Ectodermal cell (in vitro differentiated cells): ENCODE measurements around the gene RAPGEF1.

Source experiments
- H3K27ac ChIP-seq: 2 replicates; pipeline ENCODE4 v1.7.0; 2013; ENCODE audit warnings: mild to moderate bottlenecking, low read depth, low read length; ENCODE audit not compliant: insufficient read depth, poor library complexity, severe bottlenecking
- H3K27me3 ChIP-seq: 2 replicates; pipeline ENCODE4 v1.7.0; 2013; ENCODE audit warnings: mild to moderate bottlenecking, low read length; ENCODE audit not compliant: insufficient read depth, control insufficient read depth, poor library complexity, severe bottlenecking
- H3K36me3 ChIP-seq: one replicate; pipeline ENCODE4 v1.7.0; 2013; ENCODE audit warnings: low read length; ENCODE audit not compliant: control insufficient read depth, insufficient read depth
- H3K4me1 ChIP-seq: one replicate; pipeline ENCODE4 v1.7.0; 2013; ENCODE audit warnings: low read length; ENCODE audit not compliant: control insufficient read depth, insufficient read depth
- H3K4me3 ChIP-seq: 2 replicates; pipeline ENCODE4 v1.7.0; 2013; ENCODE audit warnings: low read depth, low read length, control low read depth; ENCODE audit not compliant: insufficient read depth
- H3K9me3 ChIP-seq: 2 replicates; pipeline ENCODE4 v1.7.0; 2013; ENCODE audit warnings: mild to moderate bottlenecking, low read length, moderate library complexity; ENCODE audit not compliant: control insufficient read depth
- WGBS, 2 experiments: methylation state at CpG; one replicate each; pipeline ENCODE4 v1.1.7; 2013; ENCODE audit warnings: missing lambda C conversion rate in 2 of 2; 5-methylcytosine and 5-hydroxymethylcytosine counted together

RAPGEF1 gene

GRCh38 chr9:131673068-131673467 lies 66.8 kb downstream of the RAPGEF1 start:
- 100% methylated on average over 1 of the region's 1 CpG for WGBS, 2 experiments
- H3K4me1 ChIP-seq: peaks cover 25% of the 10 kb centered on the region
- H3K27me3 ChIP-seq: no peaks in the 10 kb centered on the region
- no peaks in the 10 kb centered on the region for H3K9me3 ChIP-seq
- H3K4me3 ChIP-seq: no peak overlapping the region
- H3K36me3 ChIP-seq: no peaks in the 10 kb centered on the region
- H3K27ac ChIP-seq: no peak overlapping the region

- no peaks in the 10 kb centered on the region for H3K9me3 ChIP-seq
- 82 to 87% methylated on average over 3 to 4 of the region's 4 CpGs for WGBS, 2 experiments
- no peak overlapping the region for H3K27ac ChIP-seq
- H3K36me3 ChIP-seq: no peaks in the 10 kb centered on the region
- H3K27me3 ChIP-seq: no peaks in the 10 kb centered on the region
- peaks cover 19% of the 10 kb centered on the region for H3K4me1 ChIP-seq
- H3K4me3 ChIP-seq: no peak overlapping the region
These were observed 67.4 kb downstream of the RAPGEF1 start for GRCh38 chr9:131672451-131672850.

GRCh38 chr9:131671133-131671520 lies 68.7 kb downstream of the RAPGEF1 start:
- H3K27ac ChIP-seq: no peak overlapping the region
- no peaks in the 10 kb centered on the region for H3K9me3 ChIP-seq
- no peaks in the 10 kb centered on the region for H3K27me3 ChIP-seq
- no peak overlapping the region for H3K4me3 ChIP-seq
- 50 to 52% methylated on average over 9 of the region's 9 CpGs for WGBS, 2 experiments
- peaks cover 19% of the 10 kb centered on the region for H3K4me1 ChIP-seq
- H3K36me3 ChIP-seq: no peaks in the 10 kb centered on the region

GRCh38 chr9:131670247-131671132 lies 69.4 kb downstream of the RAPGEF1 start:
- Histone ChIP-seq H3K27me3 (no peaks in the 10 kb centered on the region), H3K4me3 (no peak overlapping the region), H3K9me3 (no peaks in the 10 kb centered on the region), H3K4me1 (peaks cover 19% of the 10 kb centered on the region), H3K36me3 (no peaks in the 10 kb centered on the region), H3K27ac (no peak overlapping the region)
- 86 to 92% methylated on average over 12 to 13 of the region's 13 CpGs for WGBS, 2 experiments

GRCh38 chr9:131669269-131670157 lies 70.4 kb downstream of the RAPGEF1 start:
- WGBS, 2 experiments: 87 to 88% methylated on average over 12 of the region's 12 CpGs
- peaks cover 19% of the 10 kb centered on the region for H3K4me1 ChIP-seq
- H3K9me3 ChIP-seq: no peaks in the 10 kb centered on the region
- no peaks in the 10 kb centered on the region for H3K36me3 ChIP-seq
- no peak overlapping the region for H3K4me3 ChIP-seq
- no peaks in the 10 kb centered on the region for H3K27me3 ChIP-seq
- H3K27ac ChIP-seq: no peak overlapping the region

- WGBS, 2 experiments: 69 to 70% methylated on average over 15 of the region's 15 CpGs
- no peak overlapping the region for H3K27ac ChIP-seq
- H3K4me1 ChIP-seq: peaks cover 19% of the 10 kb centered on the region
- peaks cover 3% of the 10 kb centered on the region for H3K9me3 ChIP-seq
- H3K27me3 ChIP-seq: no peaks in the 10 kb centered on the region
- no peaks in the 10 kb centered on the region for H3K36me3 ChIP-seq
- H3K4me3 ChIP-seq: no peak overlapping the region
These were observed 71.2 kb downstream of the RAPGEF1 start for GRCh38 chr9:131668439-131669268.

GRCh38 chr9:131668057-131668438 lies 71.8 kb downstream of the RAPGEF1 start:
- Histone ChIP-seq H3K36me3 (no peaks in the 10 kb centered on the region), H3K27ac (no peak overlapping the region), H3K4me3 (no peak overlapping the region), H3K9me3 (peaks cover 3% of the 10 kb centered on the region), H3K4me1 (peaks cover 19% of the 10 kb centered on the region), H3K27me3 (no peaks in the 10 kb centered on the region)
- 94 to 95% methylated on average over 7 to 9 of the region's 9 CpGs for WGBS, 2 experiments

GRCh38 chr9:131667576-131667975 lies 72.3 kb downstream of the RAPGEF1 start:
- WGBS, 2 experiments: 91 to 92% methylated on average over 7 of the region's 7 CpGs
- H3K27ac ChIP-seq: no peak overlapping the region

GRCh38 chr9:131666774-131667173 lies 73.1 kb downstream of the RAPGEF1 start:
- 93 to 96% methylated on average over 8 of the region's 8 CpGs for WGBS, 2 experiments
- no peaks in the 10 kb centered on the region for H3K36me3 ChIP-seq
- H3K9me3 ChIP-seq: peaks cover 3% of the 10 kb centered on the region
- no peak overlapping the region for H3K4me3 ChIP-seq
- H3K27ac ChIP-seq: no peak overlapping the region
- H3K4me1 ChIP-seq: peaks cover 16% of the 10 kb centered on the region
- no peaks in the 10 kb centered on the region for H3K27me3 ChIP-seq

More at GRCh38 chr9:131667576-131667975, 72.3 kb downstream of the RAPGEF1 start:
- Histone ChIP-seq H3K9me3 (peaks cover 3% of the 10 kb centered on the region), H3K4me1 (peaks cover 16% of the 10 kb centered on the region), H3K36me3 (no peaks in the 10 kb centered on the region), H3K4me3 (no peak overlapping the region), H3K27me3 (no peaks in the 10 kb centered on the region)
